GM13977 (cell line): Measurements from ENCODE around the gene FANCI.

Source experiments
- DNase-seq: peaks from one replicate; pipeline ENCODE4 v3.0.0; 2012; ENCODE audit warnings: low spot score
- CTCF ChIP-seq: IDR thresholded peaks from 2 replicates; pipeline ENCODE4 v1.5.1; 2012; ENCODE audit warnings: mild to moderate bottlenecking, control low read depth; ENCODE audit not compliant: insufficient read depth; ENCODE audit errors: extremely low read depth, missing control alignments
- in situ Hi-C: fragments of 300-500 bp; cut with MboI; formaldehyde crosslinking; loops from one replicate; pipeline ENCODE4 v1.12.0; 2022; ENCODE audit warnings: low sequenced_read_pairs, low pct_unique_long_range_greater_than_20kb, mixed read lengths, inconsistent platforms; ENCODE audit not compliant: unreplicated experiment

FANCI gene

GRCh38 chr15:89364741-89365450 is 121.1 kb downstream of the FANCI start:
- DNase-seq: no peak
- no peak for TF ChIP-seq CTCF
- in situ Hi-C loops: no loop called here

GRCh38 chr15:89365462-89366065 is 121.8 kb downstream of the FANCI start:
- DNase-seq: no peak
- in situ Hi-C loops: no loop called here
- TF ChIP-seq CTCF: no peak
